ENCODE results near the gene TAPT1. TPM values are rescaled to one million over a fixed set of nuclear protein-coding genes. Genes with fewer than 3 reads are reported as not detected.

Gene TAPT1
- total RNA-seq, 1 donor from 2014 or later: 25.3 TPM

GRCh38 chr4:16233569-16234177 lies 7.4 kb upstream of the TAPT1 start:
- Histone ChIP-seq H3K36me3 (ENCODE audit: insufficient read depth, low read length) (no peaks in the 10 kb centered on the region), H3K9me3 (ENCODE audit: insufficient read depth, low read depth, low read length) (no peaks in the 10 kb centered on the region), H2AFZ (ENCODE audit: low read depth, low read length) (no peak overlapping the region), H3K4me2 (ENCODE audit: low read length) (no peak overlapping the region), H3K4me1 (ENCODE audit: insufficient read depth, low read length) (no peaks in the 10 kb centered on the region), H3K79me2 (ENCODE audit: insufficient read depth, low read length) (no peaks in the 10 kb centered on the region), H4K20me1 (ENCODE audit: insufficient read depth, low read length) (no peaks in the 10 kb centered on the region), H3K27me3 (ENCODE audit: insufficient read depth, low read length) (no peaks in the 10 kb centered on the region), H3K27ac (ENCODE audit: low read depth, low read length) (no peak overlapping the region), H3K9ac (ENCODE audit: low read length) (no peak overlapping the region), H3K4me3 (ENCODE audit: insufficient read depth, low read depth, low read length) (no peak overlapping the region)
- FAIRE-seq (no peak), DNase-seq (ENCODE audit: low read depth) (no peak)
- no peak overlapping the region for H3K4me3 Mint-ChIP-seq (ENCODE audit: unreplicated experiment)
- no peak for TF ChIP-seq CTCF (IDR thresholded peaks at IDR 0.05; ENCODE audit: insufficient read depth, low read depth, low read length)
- no peak for TF ChIP-seq EZH2 (IDR thresholded peaks at IDR 0.05; ENCODE audit: insufficient read depth, low read length)
- peaks cover 7% of the 10 kb centered on the region for H3K4me1 Mint-ChIP-seq (ENCODE audit: low read depth, unreplicated experiment)
- H3K9me3 Mint-ChIP-seq (ENCODE audit: unreplicated experiment): no peaks in the 10 kb centered on the region
- no peaks in the 10 kb centered on the region for H3K27me3 Mint-ChIP-seq (ENCODE audit: low read depth, unreplicated experiment)
- no peak overlapping the region for H3K27ac Mint-ChIP-seq (ENCODE audit: unreplicated experiment)
- no peaks in the 10 kb centered on the region for H3K36me3 Mint-ChIP-seq (ENCODE audit: low read depth, unreplicated experiment)

- Mint-ChIP-seq H3K4me1 (ENCODE audit: low read depth, unreplicated experiment) (peaks cover 10% of the 10 kb centered on the region), H3K9me3 (ENCODE audit: unreplicated experiment) (no peaks in the 10 kb centered on the region), H3K4me3 (ENCODE audit: unreplicated experiment) (no peak overlapping the region), H3K36me3 (ENCODE audit: low read depth, unreplicated experiment) (no peaks in the 10 kb centered on the region), H3K27me3 (ENCODE audit: low read depth, unreplicated experiment) (no peaks in the 10 kb centered on the region), H3K27ac (ENCODE audit: unreplicated experiment) (peak overlapping the region; percentile 20)
- Histone ChIP-seq H3K9ac (ENCODE audit: low read length) (no peak overlapping the region), H3K27ac (ENCODE audit: low read depth, low read length) (no peak overlapping the region), H3K9me3 (ENCODE audit: insufficient read depth, low read depth, low read length) (no peaks in the 10 kb centered on the region), H3K4me1 (ENCODE audit: insufficient read depth, low read length) (peaks cover 4% of the 10 kb centered on the region), H3K4me2 (ENCODE audit: low read length) (peak overlapping the region; percentile 20), H3K36me3 (ENCODE audit: insufficient read depth, low read length) (no peaks in the 10 kb centered on the region), H3K27me3 (ENCODE audit: insufficient read depth, low read length) (no peaks in the 10 kb centered on the region), H4K20me1 (ENCODE audit: insufficient read depth, low read length) (no peaks in the 10 kb centered on the region), H3K4me3 (ENCODE audit: insufficient read depth, low read depth, low read length) (no peak overlapping the region), H2AFZ (ENCODE audit: low read depth, low read length) (no peak overlapping the region), H3K79me2 (ENCODE audit: insufficient read depth, low read length) (no peaks in the 10 kb centered on the region)
- FAIRE-seq (no peak), DNase-seq (ENCODE audit: low read depth) (no peak)
- TF ChIP-seq EZH2 (IDR thresholded peaks at IDR 0.05; ENCODE audit: insufficient read depth, low read length) (no peak), CTCF (IDR thresholded peaks at IDR 0.05; ENCODE audit: insufficient read depth, low read depth, low read length) (no peak)
Observed at GRCh38 chr4:16231570-16232245, 5.4 kb upstream of the TAPT1 start.

GRCh38 chr4:16230308-16230707 lies 4.0 kb upstream of the TAPT1 start:
- no peak overlapping the region for H3K4me2 ChIP-seq (ENCODE audit: low read length)
- no peak overlapping the region for H3K4me3 ChIP-seq (ENCODE audit: insufficient read depth, low read depth, low read length)
- H3K79me2 ChIP-seq (ENCODE audit: insufficient read depth, low read length): peaks cover 5% of the 10 kb centered on the region
- no peak for TF ChIP-seq CTCF (IDR thresholded peaks at IDR 0.05; ENCODE audit: insufficient read depth, low read depth, low read length)
- TF ChIP-seq EZH2 (IDR thresholded peaks at IDR 0.05; ENCODE audit: insufficient read depth, low read length): no peak
- peaks cover 4% of the 10 kb centered on the region for H3K4me1 ChIP-seq (ENCODE audit: insufficient read depth, low read length)
- H3K27me3 Mint-ChIP-seq (ENCODE audit: low read depth, unreplicated experiment): no peaks in the 10 kb centered on the region
- H3K9ac ChIP-seq (ENCODE audit: low read length): no peak overlapping the region
- FAIRE-seq (no peak), DNase-seq (ENCODE audit: low read depth) (no peak)
- H3K27me3 ChIP-seq (ENCODE audit: insufficient read depth, low read length): no peaks in the 10 kb centered on the region
- no peaks in the 10 kb centered on the region for H3K36me3 Mint-ChIP-seq (ENCODE audit: low read depth, unreplicated experiment)
- H3K27ac Mint-ChIP-seq (ENCODE audit: unreplicated experiment): no peak overlapping the region
- H3K9me3 Mint-ChIP-seq (ENCODE audit: unreplicated experiment): no peaks in the 10 kb centered on the region
- H3K36me3 ChIP-seq (ENCODE audit: insufficient read depth, low read length): no peaks in the 10 kb centered on the region
- H4K20me1 ChIP-seq (ENCODE audit: insufficient read depth, low read length): no peaks in the 10 kb centered on the region
- no peak overlapping the region for H3K4me3 Mint-ChIP-seq (ENCODE audit: unreplicated experiment)
- no peaks in the 10 kb centered on the region for H3K9me3 ChIP-seq (ENCODE audit: insufficient read depth, low read depth, low read length)
- peaks cover 10% of the 10 kb centered on the region for H3K4me1 Mint-ChIP-seq (ENCODE audit: low read depth, unreplicated experiment)
- H2AFZ ChIP-seq (ENCODE audit: low read depth, low read length): no peak overlapping the region
- H3K27ac ChIP-seq (ENCODE audit: low read depth, low read length): no peak overlapping the region
